Amniotic stem cell (primary cell): Measurements from ENCODE around the gene UBE2L5.

ENCODE experiments used
- DNase-seq: peaks from one replicate; lab custom pipeline; 2025; lab: John Stamatoyannopoulos, UW

The UBE2L5 gene

DNA sequence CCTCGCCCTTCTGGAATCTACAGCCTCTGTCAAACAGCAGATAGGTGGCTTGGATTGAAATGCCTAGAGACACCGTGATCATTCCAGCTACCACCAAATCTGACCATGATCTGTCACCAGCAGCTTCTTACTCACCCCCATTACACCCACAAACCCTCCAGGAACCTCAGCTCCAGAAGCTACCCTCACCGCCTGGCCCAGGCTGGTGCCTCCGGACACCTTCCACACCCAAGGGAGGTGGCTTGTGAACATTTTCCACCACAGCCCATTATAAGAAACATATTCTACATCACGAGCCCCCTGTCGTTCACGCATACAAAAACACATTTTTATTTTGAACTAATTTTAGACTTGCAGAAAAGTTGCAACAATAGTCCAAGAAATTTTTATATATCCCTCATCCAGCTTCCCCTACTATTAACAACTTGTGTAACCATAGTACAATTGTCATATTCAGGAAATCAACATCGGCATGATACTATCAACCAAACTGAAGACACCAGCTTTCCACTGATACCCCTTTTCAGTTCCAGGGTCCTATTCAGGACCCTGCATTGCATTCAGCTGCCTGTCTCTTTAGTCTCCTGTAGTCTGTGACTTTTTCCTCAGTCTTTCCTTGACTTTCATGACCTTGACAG, 15.4 kb upstream of the UBE2L5 start:
- no peak for DNase-seq

DNA sequence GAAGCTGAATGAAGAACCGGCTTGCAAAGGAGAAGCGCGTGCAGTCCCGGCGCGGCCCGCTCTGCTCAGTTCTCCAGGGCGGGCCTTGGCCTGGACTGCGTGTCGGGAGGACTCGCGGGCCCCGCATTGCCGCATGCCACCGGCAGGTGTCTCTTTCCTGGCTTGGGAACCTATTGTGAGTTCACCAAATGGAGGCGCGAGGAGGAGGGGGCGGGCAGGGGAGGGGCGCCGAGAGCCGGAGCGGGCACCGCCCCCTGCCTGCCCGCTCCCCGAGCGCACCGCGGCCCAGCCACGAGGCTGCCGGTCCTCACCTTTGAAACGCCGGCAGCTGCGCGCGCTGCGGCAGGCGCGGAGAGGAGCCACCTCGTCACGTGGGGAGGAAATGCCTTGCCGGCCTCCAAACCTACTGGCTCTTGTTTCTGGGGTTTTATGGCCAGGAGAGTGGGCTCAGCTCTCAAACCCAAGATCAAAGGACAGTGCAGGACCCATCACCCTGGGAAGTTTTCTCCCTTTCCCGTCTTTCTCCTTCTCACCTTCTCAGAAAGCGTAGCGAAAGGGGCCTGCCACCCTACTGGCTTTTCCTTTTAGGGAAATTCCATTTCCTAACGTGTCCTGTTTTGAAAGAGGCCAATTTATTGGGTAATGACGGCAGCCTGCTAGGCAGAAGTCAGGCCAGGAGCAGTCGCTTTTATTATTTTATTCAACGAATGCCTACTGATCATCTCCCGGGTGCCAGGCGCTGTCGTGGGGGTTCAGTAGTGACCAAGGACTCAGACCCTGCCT, 13.8 kb upstream of the UBE2L5 start:
- DNase-seq: peak; percentile 33

- no peak for DNase-seq
These were observed 12.2 kb upstream of the UBE2L5 start for GRCh38 chr13:30409886-30410704.

DNA sequence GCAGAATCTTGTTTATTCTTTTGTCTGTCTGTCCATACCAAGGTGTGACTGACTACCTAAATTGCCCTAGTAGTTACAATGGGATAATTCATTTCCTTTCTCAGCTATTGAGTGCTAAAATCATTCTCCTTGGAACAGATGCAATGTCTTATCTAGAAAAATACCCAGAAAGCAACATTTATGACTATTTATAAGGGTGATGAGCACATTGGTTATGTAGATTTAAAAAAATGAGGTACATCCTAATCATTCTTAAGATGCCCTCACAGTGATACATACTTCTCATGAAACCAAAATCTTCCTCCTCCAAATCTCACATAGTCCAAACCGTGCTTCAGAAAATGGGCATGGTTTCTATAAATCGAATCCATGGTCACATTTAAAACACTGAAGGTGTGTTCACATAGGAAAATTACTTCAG, 11.6 kb upstream of the UBE2L5 start:
- DNase-seq: no peak

- DNase-seq: no peak
These were observed 9.9 kb upstream of the UBE2L5 start for GRCh38 chr13:30412346-30412745.

- DNase-seq: no peak
These were observed 8.5 kb upstream of the UBE2L5 start for GRCh38 chr13:30413842-30414241.

DNA sequence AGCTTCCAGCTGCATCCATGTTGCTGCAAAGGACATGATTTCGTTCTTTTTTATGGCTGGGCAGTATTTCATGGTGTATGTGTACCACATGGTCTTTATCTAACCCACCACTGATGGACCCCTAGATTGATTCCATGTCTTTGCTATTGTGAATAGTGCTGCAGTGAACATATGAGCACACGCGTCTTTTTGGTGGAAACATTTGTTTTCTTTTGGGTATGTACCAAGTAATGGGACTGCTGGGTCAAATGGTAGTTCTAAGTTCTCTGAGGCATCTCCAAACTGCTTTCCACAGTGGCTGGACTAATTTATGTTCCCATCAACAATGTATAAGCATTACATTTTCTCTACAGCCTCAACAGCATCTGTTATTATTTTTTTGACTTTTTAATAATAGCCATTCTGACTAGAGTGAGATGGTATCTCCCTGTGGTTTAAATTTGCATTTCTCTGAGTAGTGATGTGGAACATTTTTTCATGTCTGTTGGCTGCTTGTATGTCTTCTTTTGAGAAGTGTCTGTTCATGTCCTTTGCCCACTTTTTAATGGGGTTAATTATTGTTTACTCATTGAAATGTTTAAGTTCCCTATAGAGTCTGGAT, 6.8 kb upstream of the UBE2L5 start:
- DNase-seq: no peak

DNA sequence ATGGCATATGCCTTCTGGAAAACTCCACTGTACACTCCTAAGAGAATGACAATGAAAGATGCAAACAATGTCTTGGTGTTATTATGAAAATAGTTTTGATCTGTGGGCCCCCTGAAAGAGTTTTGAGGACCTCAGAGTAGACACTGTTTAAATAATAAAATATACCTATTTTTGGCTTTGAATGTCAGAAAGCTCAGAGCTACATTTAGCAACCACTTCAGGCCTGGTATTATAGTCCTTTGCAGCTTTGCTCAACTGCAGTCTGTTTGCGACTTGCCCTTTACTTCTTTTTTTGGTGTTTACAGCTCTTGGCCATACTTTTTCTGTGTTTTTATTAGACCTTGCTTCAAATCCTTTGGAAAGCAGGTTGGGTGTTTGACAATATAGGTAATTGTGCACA, 5.8 kb upstream of the UBE2L5 start:
- DNase-seq: no peak

GRCh38 chr13:30418075-30418716, 4.1 kb upstream of the UBE2L5 start:
- DNase-seq: no peak

DNA sequence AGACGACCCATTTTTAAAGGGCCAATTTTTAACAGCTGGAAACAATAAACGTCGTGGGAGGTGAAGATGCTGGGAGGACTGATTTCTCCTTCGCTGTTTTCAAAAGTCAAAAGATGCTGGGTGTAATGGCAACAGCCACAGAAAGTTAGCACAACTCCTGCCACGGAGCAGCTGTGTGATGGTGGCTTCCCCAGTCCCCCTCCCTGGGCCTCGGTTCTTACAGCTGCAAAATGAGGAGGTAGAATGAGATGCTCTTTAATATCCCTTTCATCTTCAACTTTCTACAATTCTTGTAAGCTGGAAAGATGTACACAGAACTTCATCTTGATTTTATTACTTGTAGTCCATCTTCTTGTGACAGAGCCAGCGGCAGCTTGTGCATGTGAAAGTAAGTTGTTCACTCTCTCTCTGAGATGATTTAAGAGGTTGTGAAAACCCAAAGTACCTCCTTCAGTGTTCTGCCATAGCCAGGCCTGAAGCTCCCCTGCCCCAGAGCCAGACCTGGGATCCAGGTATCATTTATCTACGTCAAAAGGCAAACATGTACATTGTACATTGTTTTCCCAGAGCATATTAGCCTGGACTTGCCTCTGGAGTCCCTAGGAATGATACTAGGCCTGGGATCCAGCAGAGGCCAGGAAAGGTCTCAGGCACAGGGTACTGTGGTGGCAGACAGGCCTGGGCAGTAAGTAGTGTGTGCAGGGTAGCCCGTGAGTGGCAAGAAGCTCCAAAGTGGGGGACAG, 3.4 kb upstream of the UBE2L5 start:
- DNase-seq: no peak

- DNase-seq: peak; percentile 55
These were observed 920 bp upstream of the UBE2L5 start for GRCh38 chr13:30421093-30422053.

DNA sequence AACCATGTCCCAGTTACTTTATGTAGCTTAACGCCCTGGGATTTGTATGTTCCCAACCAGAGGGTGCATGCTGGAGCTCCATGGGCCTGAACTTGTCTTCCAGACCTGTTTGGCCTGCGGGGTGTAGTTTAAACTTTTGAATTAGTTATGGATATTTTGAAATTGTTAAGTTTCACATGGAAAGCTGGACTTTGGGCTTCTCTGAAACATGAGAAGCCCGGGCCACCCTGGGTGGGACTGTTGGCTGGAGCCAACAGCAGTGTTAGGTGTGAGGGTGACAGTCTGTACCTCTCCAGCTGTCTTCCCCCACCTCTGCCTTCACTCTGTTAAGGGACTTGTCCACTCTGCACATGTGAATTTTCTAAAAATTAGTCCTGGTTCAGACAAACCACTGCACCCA, 1.6 kb downstream of the UBE2L5 start:
- DNase-seq: no peak

DNA sequence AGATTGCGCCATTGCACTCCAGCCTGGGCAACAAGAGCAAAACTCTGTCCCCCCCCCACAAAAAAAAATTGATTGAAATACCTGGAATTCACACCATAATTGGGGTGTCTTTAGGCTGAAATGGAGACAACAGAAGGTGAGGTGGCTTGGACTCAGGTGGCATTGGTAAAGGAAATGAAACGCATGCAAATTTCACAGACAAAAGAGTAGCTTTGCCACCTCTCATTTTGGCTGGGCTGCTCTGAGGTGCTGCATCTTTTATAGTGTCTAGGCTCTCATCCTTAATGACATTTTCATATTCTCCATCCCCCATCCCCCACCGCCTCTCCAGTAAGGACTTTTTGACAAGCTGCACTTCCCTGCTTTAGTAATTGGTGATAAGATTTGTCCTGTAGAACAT, 6.9 kb downstream of the UBE2L5 start:
- DNase-seq: no peak

DNA sequence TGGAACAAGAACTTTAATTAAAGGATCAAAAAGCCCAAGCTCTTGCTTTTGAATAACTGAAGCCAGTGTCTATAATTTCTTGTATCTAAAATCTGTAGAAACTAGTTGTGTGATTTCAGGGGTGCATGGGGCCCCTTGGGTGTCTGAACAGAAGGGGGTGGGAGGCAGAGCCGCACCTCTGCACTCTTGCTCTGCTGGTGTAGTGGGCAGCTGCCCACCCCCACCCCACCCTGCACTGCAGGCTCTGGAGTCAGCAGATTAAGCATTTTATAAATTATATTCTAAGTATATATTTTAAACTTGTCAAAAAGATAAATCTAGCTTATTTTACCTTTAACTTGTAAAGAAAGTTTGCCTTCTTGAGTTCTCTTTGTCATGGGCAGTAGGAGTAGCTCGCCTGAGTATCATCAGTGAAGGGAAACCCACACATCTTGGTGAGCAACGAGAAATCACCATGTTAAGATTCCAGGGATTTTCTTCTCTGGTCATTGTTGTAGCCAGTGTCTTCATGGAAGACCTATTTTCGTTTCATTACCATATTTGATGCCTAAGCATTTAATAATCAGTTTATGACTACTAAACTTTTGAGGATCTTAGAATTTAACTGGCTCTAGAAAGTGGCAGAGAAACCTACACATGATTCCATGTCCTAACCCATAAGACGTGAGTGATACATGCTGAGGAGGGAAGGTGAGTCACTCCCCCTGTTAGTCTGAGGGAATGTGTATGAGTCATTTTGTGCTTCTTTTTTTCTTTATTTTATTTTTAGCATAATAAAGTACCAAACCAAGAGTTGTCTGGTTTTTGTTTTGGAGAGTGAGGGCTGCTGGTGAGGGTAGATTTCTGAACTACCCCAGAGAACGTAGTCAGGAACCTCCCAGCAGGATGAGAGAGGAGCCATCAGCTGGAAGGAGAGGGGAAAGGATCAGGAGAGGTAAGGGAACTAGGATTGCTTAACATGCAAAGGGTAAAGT, 7.7 kb downstream of the UBE2L5 start:
- DNase-seq: peak; percentile 75

- no peak for DNase-seq
These were observed 9.1 kb downstream of the UBE2L5 start for GRCh38 chr13:30431269-30431940.

DNA sequence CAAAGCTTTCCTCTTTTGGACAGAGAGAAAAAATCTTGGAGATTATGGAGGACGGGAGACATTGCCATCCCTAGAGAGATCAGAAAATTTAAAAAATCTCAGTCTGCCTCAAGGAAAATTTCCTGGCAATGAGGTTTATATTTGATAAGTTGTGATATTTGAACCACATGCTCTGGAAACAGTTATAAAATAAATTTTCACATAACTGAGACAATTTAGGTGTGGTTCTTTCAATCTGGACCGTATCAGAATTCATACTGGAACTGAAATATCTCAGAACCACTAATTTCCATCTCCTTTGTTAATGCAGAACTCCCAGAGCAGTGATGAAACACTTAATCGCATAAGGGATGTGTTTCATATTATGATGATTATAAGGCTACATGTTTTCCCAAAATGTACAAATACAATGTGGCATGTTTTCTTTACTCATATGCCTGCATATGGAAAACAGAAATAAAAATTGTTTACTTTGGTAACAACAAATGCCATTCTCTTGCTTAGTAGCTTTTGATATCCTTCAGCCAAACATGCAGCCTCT, 13.7 kb downstream of the UBE2L5 start:
- no peak for DNase-seq

GRCh38 chr13:30437177-30437576, 14.9 kb downstream of the UBE2L5 start:
- no peak for DNase-seq

DNA sequence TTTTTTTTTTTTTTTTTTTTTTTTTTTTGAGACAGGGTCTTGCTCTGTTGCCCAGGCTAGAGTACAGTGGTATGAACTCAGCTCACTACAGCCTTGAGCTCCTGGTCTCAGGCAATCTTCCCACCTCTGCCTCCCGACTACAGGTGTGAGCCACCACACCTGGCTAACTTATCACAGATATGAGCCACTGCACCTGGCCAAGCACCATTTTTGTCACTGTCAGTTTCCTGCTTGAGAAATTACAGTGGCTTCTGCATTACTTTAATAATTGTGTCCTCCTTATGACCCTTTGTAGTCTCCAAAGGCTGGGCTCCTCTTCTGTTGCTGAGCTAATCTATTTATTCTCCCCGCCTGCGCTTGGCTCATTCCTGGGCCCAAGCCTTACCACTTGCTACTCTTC, 16.0 kb downstream of the UBE2L5 start:
- no peak for DNase-seq
